PFSK-1 (cell line): Measurements from ENCODE around the gene ZNF507.

Experiments used
- POLR2AphosphoS5 ChIP-seq: IDR thresholded peaks from 2 replicates; pipeline ENCODE4 v1.6.1; 2012; ENCODE audit warnings: low read depth, mild to moderate bottlenecking, control low read depth, low read length, moderate library complexity
- REST ChIP-seq, 2 experiments: IDR thresholded peaks; 2 replicates each; pipeline versions ENCODE4 v1.6.1 to v1.8.0; 2011 to 2012; ENCODE audit warnings: low read depth in 2 of 2, low read length in 2 of 2, control low read depth in 1 of 2, inconsistent platforms in 1 of 2, mild to moderate bottlenecking in 1 of 2, moderate library complexity in 1 of 2; ENCODE audit not compliant: insufficient read depth in 1 of 2

GRCh38 chr19:32387701-32388392, 42.4 kb downstream of the ZNF507 start:
- TF ChIP-seq REST (IDR thresholded peaks at IDR 0.05; ENCODE audit: insufficient read depth in 1 of 2, low read depth in 2 of 2, low read length in 2 of 2) (no peak), POLR2AphosphoS5 (no peak)
